AG10803 (cell line): ENCODE data around the gene ADGRB3.
"Not testable (repeated sequence)": the region's sequence is repeated elsewhere in the genome, so short reads cannot be mapped to it uniquely, and the experiment has no call there.

Source experiments
- DNase-seq: peaks from one replicate; pipeline ENCODE4 v3.0.0; 2010; ENCODE audit warnings: low read depth
- H3K4me3 ChIP-seq: 2 replicates; pipeline ENCODE4 v1.5.1; 2011; ENCODE audit warnings: mild to moderate bottlenecking, low read length, control low read depth
- TF ChIP-seq, protein P1 (sequence below): conservative IDR thresholded peaks from 2 replicates; pipeline ENCODE4 v1.5.1; 2011; ENCODE audit warnings: mild to moderate bottlenecking, low read length, control low read depth, inconsistent platforms

Gene ADGRB3

DNA sequence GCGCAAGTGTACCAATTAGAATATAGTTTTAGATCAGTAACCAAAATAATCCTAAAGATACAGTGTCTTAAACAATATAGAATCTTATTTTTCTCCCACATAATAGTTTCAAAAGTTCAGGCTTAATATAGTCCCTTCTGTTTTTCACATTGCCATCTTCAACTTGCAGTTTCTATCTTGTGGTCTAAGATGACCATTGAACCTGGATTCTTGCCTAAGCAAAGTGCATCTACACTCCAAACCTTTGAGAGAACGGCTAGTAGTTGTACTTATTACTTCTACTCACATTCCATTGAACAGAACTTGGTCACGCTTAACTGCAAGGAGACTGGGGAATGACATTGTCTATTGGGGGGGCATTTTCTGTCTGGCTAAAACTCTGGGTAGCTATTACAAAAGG lies 788.7 kb downstream of the ADGRB3 start:
- DNase-seq = no peak
- TF ChIP-seq, protein P1, sequence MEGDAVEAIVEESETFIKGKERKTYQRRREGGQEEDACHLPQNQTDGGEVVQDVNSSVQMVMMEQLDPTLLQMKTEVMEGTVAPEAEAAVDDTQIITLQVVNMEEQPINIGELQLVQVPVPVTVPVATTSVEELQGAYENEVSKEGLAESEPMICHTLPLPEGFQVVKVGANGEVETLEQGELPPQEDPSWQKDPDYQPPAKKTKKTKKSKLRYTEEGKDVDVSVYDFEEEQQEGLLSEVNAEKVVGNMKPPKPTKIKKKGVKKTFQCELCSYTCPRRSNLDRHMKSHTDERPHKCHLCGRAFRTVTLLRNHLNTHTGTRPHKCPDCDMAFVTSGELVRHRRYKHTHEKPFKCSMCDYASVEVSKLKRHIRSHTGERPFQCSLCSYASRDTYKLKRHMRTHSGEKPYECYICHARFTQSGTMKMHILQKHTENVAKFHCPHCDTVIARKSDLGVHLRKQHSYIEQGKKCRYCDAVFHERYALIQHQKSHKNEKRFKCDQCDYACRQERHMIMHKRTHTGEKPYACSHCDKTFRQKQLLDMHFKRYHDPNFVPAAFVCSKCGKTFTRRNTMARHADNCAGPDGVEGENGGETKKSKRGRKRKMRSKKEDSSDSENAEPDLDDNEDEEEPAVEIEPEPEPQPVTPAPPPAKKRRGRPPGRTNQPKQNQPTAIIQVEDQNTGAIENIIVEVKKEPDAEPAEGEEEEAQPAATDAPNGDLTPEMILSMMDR = no peak
- no peak overlapping the region for H3K4me3 ChIP-seq

DNA sequence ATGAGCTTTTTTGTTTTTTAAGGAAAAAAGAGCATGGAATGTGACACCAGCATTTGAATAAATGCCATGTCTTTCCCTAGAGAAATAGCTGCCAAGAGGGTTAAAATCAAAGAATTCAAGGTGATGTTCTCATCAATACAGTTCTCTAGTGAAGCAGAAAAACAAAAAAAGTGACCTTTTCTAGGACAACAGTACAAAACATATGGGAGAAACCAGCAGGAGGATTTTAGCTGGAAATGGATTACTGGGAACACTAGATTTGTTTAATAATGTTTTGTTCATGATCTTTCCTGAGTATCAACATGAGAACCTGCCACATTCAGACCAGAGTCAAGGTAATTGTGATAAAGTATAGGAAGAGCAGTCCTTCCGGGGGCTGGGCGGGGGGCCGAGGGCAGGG lies 789.5 kb downstream of the ADGRB3 start:
- no peak overlapping the region for H3K4me3 ChIP-seq
- DNase-seq = no peak
- TF ChIP-seq, protein P1 = no peak

DNA sequence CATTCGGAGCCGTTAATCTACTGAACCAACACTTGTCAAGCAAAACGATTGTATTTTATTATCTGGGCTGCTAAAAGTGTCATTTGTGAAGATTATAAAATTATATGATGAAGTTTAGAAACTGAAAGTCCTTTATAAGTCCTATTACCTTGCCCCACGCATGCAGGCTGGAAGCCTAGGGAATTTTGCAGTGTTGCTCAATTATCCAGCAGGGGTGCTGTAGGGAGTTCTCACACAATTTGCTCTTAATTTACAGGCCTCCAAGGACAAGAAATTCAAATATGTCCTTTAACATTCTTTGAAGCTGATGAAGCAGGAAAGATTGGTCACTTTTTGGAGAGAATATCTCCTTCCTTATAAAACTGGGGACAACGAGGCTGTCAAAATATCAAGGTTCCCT lies 792.8 kb downstream of the ADGRB3 start:
- H3K4me3 ChIP-seq = no peak overlapping the region
- no peak for DNase-seq
- TF ChIP-seq, protein P1 = no peak

DNA sequence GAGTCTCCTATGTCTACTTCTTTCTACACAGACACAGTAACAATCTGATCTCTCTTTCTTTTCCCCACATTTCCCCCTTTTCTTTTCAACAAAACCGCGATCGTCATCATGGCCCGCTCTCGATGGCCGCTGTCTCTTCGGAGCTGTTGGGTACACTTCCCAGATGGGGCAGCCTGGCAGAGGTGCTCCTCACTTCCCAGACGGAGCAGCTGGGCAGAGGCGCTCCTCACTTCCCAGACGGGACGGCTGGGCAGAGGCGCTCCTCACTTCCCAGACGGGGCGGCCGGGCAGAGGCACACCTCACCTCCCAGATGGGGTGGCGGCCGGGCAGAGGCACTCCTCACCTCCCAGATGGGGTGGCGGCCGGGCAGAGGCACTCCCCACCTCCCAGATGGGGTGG lies 797.1 kb downstream of the ADGRB3 start:
- DNase-seq, H3K4me3 ChIP-seq: not testable (repeated sequence)

DNA sequence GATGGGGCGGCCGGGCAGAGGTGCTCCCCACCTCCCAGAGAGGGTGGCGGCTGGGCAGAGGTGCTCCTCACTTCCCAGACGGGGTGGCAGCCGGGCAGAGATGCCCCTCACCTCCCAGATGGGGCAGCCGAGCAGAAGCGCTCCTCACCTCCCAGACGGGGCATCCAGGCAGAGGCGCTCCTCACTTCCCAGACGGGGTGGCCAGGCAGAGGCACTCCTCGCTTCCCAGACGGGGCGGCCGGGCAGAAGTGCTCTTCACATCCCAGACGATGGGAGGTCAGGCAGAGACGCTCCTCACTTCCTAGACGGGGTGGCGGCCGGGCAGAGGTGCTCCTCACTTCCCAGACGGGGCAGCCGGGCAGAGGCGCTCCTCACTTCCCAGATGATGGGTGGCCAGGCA lies 798.0 kb downstream of the ADGRB3 start:
- DNase-seq, H3K4me3 ChIP-seq: not testable (repeated sequence)

DNA sequence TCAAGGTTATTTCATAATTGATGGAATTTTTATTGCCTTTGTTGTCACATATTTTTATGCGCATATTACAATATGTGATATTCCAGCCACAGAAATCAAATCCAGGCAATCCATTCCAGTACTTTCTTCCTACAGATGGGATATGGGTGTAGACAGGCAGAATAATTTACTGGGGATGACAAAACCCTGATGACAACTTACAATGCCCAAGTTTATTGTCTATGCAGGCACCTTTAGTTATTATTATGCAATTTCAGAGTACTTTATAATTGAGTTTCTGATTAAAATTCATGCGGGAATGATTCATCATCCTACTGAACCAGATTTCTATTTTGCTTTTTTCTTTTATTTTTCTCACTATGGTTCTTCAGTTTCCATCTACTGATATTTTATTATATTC lies 803.0 kb downstream of the ADGRB3 start:
- H3K4me3 ChIP-seq = no peak overlapping the region
- TF ChIP-seq, protein P1 = no peak
- no peak for DNase-seq
